HEK293 (cell line): ENCODE results near the gene ACP7.

ENCODE experiments used
- CTCF ChIA-PET: fragments of 350-600 bp; formaldehyde crosslinking; extraction: SDS; loops from one replicate; lab custom pipeline; 2021; ENCODE audit warnings: antibody characterized with exemption; lab: Yijun Ruan, JAX
- POLR2A ChIA-PET: fragments of 300-600 bp; formaldehyde crosslinking; extraction: SDS; loops from one replicate; lab custom pipeline; 2020; ENCODE audit warnings: antibody characterized with exemption, inconsistent platforms; lab: Yijun Ruan, JAX
- H3K27ac ChIP-seq: fragments of 200-500 bp; sonication (Bioruptor generic); 2 replicates; pipeline ENCODE4 v1.5.1; 2014; ENCODE audit warnings: low read depth, low read length, control low read depth, inconsistent platforms; ENCODE audit errors: extremely low read depth
- H3K36me3 ChIP-seq, 2 experiments: fragments of 200-500 bp in 1 of 2; sonication (Bioruptor generic) in 1 of 2; 1 replicate in 1 of 2; 2 replicates in 1 of 2; pipeline ENCODE4 v1.5.1; 2014 to 2017; ENCODE audit warnings: inconsistent platforms in 2 of 2, low read length in 2 of 2; ENCODE audit not compliant: control insufficient read depth in 2 of 2, insufficient read depth in 1 of 2
- H3K4me1 ChIP-seq: fragments of 200-500 bp; sonication (Bioruptor generic); 2 replicates; pipeline ENCODE4 v1.5.1; 2014; ENCODE audit warnings: mild to moderate bottlenecking, low read length, inconsistent platforms; ENCODE audit not compliant: control insufficient read depth, insufficient read depth
- H3K4me3 ChIP-seq: 2 replicates; pipeline ENCODE4 v1.5.1; 2011; ENCODE audit warnings: low read depth, mild to moderate bottlenecking, control low read depth, low read length, moderate library complexity
- H3K9me3 ChIP-seq: fragments of 200-500 bp; sonication (Bioruptor generic); 2 replicates; pipeline ENCODE4 v1.5.1; 2014; ENCODE audit warnings: low read depth, low read length, inconsistent platforms; ENCODE audit not compliant: control insufficient read depth, insufficient read depth
- GLI4 ChIP-seq: fragments of 450-650 bp; formaldehyde crosslinking; IDR thresholded peaks from 2 replicates; pipeline ENCODE4 v1.5.1; 2016; ENCODE audit warnings: missing biosample characterization, missing genetic modification characterization
- GLIS1 ChIP-seq: fragments of 450-650 bp; formaldehyde crosslinking; IDR thresholded peaks from 2 replicates; pipeline ENCODE4 v1.5.1; 2016; ENCODE audit warnings: missing biosample characterization, missing genetic modification characterization
- KLF7 ChIP-seq: fragments of 450-650 bp; formaldehyde crosslinking; IDR thresholded peaks from 2 replicates; pipeline ENCODE4 v1.5.1; 2016; ENCODE audit warnings: missing biosample characterization, missing genetic modification characterization, borderline replicate concordance
- PRDM1 ChIP-seq: fragments of 450-650 bp; formaldehyde crosslinking; IDR thresholded peaks from 2 replicates; pipeline ENCODE4; 2016; ENCODE audit warnings: missing biosample characterization, missing genetic modification characterization
- TRIM28 ChIP-seq: IDR thresholded peaks from 2 replicates; pipeline ENCODE4 v1.6.1; 2011; ENCODE audit warnings: low read length, control low read depth, borderline replicate concordance
- ZBTB48 ChIP-seq: fragments of 450-650 bp; formaldehyde crosslinking; IDR thresholded peaks from 2 replicates; pipeline ENCODE4 v1.5.1; 2016; ENCODE audit warnings: missing biosample characterization, missing genetic modification characterization
- ZFP3 ChIP-seq: fragments of 450-650 bp; formaldehyde crosslinking; IDR thresholded peaks from 2 replicates; pipeline ENCODE4 v1.5.1; 2016; ENCODE audit warnings: low read depth, missing biosample characterization, missing genetic modification characterization
- ZFP37 ChIP-seq: fragments of 450-650 bp; formaldehyde crosslinking; IDR thresholded peaks from 2 replicates; pipeline ENCODE4 v1.5.1; 2016; ENCODE audit warnings: missing biosample characterization, missing genetic modification characterization
- ZNF146 ChIP-seq: fragments of 450-650 bp; formaldehyde crosslinking; IDR thresholded peaks from 2 replicates; pipeline ENCODE4 v1.5.1; 2016; ENCODE audit warnings: missing biosample characterization, missing genetic modification characterization
- ZNF311 ChIP-seq: fragments of 450-650 bp; formaldehyde crosslinking; IDR thresholded peaks from 2 replicates; pipeline ENCODE4 v1.5.1; 2017; ENCODE audit warnings: missing biosample characterization, missing genetic modification characterization, borderline replicate concordance
- ZNF366 ChIP-seq: fragments of 450-650 bp; formaldehyde crosslinking; conservative IDR thresholded peaks from 2 replicates; pipeline ENCODE4 v1.5.1; 2016; ENCODE audit warnings: missing biosample characterization, missing genetic modification characterization
- ZNF37A ChIP-seq: fragments of 450-650 bp; IDR thresholded peaks from 2 replicates; pipeline ENCODE4 v1.5.1; 2018; ENCODE audit warnings: missing biosample characterization, missing genetic modification characterization
- ZNF558 ChIP-seq: fragments of 450-650 bp; formaldehyde crosslinking; IDR thresholded peaks from 2 replicates; pipeline ENCODE4 v1.5.1; 2016; ENCODE audit warnings: missing biosample characterization, missing genetic modification characterization
- ZNF596 ChIP-seq: fragments of 450-650 bp; IDR thresholded peaks from 2 replicates; pipeline ENCODE4 v1.5.0; 2018; ENCODE audit warnings: missing biosample characterization, mild to moderate bottlenecking, missing genetic modification characterization, moderate library complexity
- ZNF623 ChIP-seq: fragments of 450-650 bp; formaldehyde crosslinking; IDR thresholded peaks from 2 replicates; pipeline ENCODE4 v1.5.1; 2016; ENCODE audit warnings: missing biosample characterization, missing genetic modification characterization
- ZNF677 ChIP-seq: fragments of 450-650 bp; IDR thresholded peaks from 2 replicates; pipeline ENCODE4 v1.5.0; 2018; ENCODE audit warnings: missing biosample characterization, mild to moderate bottlenecking, missing genetic modification characterization, moderate library complexity
- ZNF791 ChIP-seq: fragments of 450-650 bp; formaldehyde crosslinking; IDR thresholded peaks from 2 replicates; pipeline ENCODE4 v1.5.1; 2016; ENCODE audit warnings: missing biosample characterization, missing genetic modification characterization
- TF ChIP-seq, protein P1 (sequence below): fragments of 450-650 bp; formaldehyde crosslinking; IDR thresholded peaks from 2 replicates; pipeline ENCODE4 v1.5.1; 2017; ENCODE audit warnings: missing biosample characterization, missing genetic modification characterization
- TF ChIP-seq, protein P2 (sequence below): fragments of 450-650 bp; formaldehyde crosslinking; IDR thresholded peaks from 2 replicates; pipeline ENCODE4 v1.5.1; 2016; ENCODE audit warnings: missing biosample characterization, missing genetic modification characterization
- TF ChIP-seq, protein P3 (sequence below): fragments of 450-650 bp; formaldehyde crosslinking; IDR thresholded peaks from 2 replicates; pipeline ENCODE4 v1.5.1; 2016; ENCODE audit warnings: missing biosample characterization, missing genetic modification characterization

Gene ACP7

DNA sequence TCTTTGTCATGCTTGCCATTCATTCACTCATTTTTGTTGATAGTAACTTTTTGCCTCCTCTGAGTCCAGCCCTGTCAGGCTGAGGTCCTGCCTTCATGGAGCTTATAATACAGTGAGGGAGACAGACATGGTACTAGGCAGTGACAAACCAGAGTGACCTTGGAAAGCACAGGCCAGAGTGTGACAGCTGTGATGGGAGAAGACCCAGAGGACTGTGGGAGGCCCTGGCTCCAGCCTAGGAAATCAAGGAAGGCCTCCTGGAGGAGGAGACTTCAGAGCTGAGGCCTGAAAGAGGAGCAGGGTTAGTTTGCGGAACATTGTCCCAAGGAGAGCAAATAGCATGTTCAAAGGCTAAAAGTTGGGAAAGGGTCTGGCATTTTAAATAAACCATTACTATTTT lies 61.9 kb downstream of the ACP7 start (continued):
- TF ChIP-seq TRIM28: no peak
- no peak for TF ChIP-seq ZNF623 (tag by site-specific recombination)
- TF ChIP-seq ZFP3 (tag by site-specific recombination): no peak

DNA sequence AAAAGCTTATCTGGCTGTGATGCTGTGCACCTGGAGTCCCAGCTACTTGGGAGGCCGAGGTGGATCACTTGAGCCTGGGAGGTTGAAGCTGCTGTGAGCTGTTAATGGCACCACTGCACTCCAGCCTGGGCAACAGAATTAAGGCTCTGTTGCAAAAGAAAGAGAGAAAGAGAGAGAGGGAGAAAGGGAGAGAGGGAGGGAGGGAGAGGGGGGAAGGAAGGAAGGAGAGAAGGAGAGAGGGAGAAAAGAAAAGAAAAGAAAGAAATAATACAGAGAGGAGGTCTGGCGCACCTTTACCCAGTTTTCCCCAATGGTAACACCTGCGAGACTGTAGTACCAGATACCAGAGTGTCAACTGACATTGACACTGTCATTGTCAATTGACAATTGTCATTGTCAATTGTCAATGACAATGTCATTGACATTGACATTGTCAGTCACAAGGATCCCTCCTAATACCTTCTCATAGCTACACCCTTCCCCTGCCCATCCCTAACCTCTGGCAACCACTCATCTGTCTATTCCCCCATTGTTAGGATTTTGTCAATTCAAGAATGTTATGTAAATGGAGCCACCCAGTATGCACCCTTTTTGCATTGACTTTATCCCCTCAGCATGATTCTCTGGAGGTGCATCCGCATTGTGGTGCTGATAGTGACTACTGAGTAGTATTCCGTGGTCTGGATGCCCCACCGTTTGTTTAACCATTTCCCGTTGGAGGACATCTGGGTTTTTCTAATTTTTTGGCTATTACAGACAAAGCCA lies 62.7 kb downstream of the ACP7 start:
- Histone ChIP-seq H3K4me3 (no peak overlapping the region), H3K4me1 (peaks cover 9% of the 10 kb centered on the region), H3K9me3 (peaks cover 7% of the 10 kb centered on the region), H3K36me3 (peaks cover 6 to 16% of the 10 kb centered on the region in 2 experiments; a peak in 2 of 3 replicates), H3K27ac (no peak overlapping the region)
- ChIA-PET POLR2A (interaction anchor here (0.7 kb wide), 1 partner anchor 241 kb away, joined by 4 read pairs; no protein-coding TSS in a partner anchor), CTCF (interaction anchor here (0.6 to 1.3 kb wide), 2 partner anchors 24 to 406 kb away, joined by 3 read pairs; no protein-coding TSS in a partner anchor)
- peak; percentile 92 for TF ChIP-seq ZNF366 (tag by site-specific recombination)
- TF ChIP-seq, protein P1, sequence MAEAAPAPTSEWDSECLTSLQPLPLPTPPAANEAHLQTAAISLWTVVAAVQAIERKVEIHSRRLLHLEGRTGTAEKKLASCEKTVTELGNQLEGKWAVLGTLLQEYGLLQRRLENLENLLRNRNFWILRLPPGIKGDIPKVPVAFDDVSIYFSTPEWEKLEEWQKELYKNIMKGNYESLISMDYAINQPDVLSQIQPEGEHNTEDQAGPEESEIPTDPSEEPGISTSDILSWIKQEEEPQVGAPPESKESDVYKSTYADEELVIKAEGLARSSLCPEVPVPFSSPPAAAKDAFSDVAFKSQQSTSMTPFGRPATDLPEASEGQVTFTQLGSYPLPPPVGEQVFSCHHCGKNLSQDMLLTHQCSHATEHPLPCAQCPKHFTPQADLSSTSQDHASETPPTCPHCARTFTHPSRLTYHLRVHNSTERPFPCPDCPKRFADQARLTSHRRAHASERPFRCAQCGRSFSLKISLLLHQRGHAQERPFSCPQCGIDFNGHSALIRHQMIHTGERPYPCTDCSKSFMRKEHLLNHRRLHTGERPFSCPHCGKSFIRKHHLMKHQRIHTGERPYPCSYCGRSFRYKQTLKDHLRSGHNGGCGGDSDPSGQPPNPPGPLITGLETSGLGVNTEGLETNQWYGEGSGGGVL (tag by site-specific recombination): 0 out of 2 replicates have a peak, but pooled peaks have one; percentile 10
- TF ChIP-seq ZNF677 (tag by site-specific recombination): no peak
- no peak for TF ChIP-seq ZNF558 (tag by site-specific recombination)
- peak; percentile 45 for TF ChIP-seq ZNF596 (tag by site-specific recombination)
- peak; percentile 71 for TF ChIP-seq GLIS1 (tag by site-specific recombination)
- TF ChIP-seq ZNF311 (tag by site-specific recombination): peak; percentile 21; the same call in 1 of the 2 replicates
- peak; percentile 94 for TF ChIP-seq PRDM1 (tag by site-specific recombination)
- TF ChIP-seq GLI4 (tag by site-specific recombination): no peak
- TF ChIP-seq ZBTB48 (tag by site-specific recombination): 0 out of 2 replicates have a peak, but pooled peaks have one; percentile 26
- TF ChIP-seq ZNF791 (tag by site-specific recombination): 0 out of 2 replicates have a peak, but pooled peaks have one; percentile 12
- TF ChIP-seq ZFP37: no peak
- TF ChIP-seq, protein P2, sequence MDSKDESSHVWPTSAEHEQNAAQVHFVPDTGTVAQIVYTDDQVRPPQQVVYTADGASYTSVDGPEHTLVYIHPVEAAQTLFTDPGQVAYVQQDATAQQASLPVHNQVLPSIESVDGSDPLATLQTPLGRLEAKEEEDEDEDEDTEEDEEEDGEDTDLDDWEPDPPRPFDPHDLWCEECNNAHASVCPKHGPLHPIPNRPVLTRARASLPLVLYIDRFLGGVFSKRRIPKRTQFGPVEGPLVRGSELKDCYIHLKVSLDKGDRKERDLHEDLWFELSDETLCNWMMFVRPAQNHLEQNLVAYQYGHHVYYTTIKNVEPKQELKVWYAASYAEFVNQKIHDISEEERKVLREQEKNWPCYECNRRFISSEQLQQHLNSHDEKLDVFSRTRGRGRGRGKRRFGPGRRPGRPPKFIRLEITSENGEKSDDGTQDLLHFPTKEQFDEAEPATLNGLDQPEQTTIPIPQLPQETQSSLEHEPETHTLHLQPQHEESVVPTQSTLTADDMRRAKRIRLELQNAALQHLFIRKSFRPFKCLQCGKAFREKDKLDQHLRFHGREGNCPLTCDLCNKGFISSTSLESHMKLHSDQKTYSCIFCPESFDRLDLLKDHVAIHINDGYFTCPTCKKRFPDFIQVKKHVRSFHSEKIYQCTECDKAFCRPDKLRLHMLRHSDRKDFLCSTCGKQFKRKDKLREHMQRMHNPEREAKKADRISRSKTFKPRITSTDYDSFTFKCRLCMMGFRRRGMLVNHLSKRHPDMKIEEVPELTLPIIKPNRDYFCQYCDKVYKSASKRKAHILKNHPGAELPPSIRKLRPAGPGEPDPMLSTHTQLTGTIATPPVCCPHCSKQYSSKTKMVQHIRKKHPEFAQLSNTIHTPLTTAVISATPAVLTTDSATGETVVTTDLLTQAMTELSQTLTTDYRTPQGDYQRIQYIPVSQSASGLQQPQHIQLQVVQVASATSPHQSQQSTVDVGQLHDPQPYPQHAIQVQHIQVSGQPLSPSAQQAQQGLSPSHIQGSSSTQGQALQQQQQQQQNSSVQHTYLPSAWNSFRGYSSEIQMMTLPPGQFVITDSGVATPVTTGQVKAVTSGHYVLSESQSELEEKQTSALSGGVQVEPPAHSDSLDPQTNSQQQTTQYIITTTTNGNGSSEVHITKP (tag by site-specific recombination): no peak
- no peak for TF ChIP-seq ZNF37A (tag by site-specific recombination)
- peak; percentile 36; the same call in 1 of the 2 replicates for TF ChIP-seq KLF7 (tag by site-specific recombination)

DNA sequence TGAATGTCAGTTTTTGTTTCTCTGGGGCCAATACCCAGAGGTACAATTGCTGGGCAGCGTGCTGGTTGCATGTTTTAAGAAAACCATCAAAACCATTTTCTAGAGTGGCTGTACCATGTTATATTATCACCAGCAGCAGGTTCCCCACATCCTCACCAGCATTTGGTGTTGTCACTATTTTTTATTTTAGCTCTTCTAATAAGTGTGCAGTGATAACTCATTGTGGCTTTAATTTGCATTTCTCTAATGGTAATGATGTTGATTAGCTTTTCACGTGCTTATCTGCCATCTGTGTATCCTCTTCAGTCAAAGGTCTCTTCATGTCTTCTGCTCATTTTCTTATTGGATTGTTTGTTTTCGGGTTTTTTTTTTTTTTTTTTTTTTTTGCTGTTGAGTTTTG lies 63.3 kb downstream of the ACP7 start:
- POLR2A ChIA-PET: interaction anchor here (0.7 kb wide), 1 partner anchor 242 kb away, joined by 4 read pairs; no protein-coding TSS in a partner anchor
- peaks cover 7% of the 10 kb centered on the region for H3K9me3 ChIP-seq
- TF ChIP-seq, protein P3, sequence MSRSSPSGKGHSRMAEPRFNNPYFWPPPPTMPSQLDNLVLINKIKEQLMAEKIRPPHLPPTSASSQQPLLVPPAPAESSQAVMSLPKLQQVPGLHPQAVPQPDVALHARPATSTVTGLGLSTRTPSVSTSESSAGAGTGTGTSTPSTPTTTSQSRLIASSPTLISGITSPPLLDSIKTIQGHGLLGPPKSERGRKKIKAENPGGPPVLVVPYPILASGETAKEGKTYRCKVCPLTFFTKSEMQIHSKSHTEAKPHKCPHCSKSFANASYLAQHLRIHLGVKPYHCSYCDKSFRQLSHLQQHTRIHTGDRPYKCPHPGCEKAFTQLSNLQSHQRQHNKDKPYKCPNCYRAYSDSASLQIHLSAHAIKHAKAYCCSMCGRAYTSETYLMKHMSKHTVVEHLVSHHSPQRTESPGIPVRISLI: peak; percentile 74; the same call in 1 of the 2 replicates
- no peak for TF ChIP-seq ZNF146 (tag by site-specific recombination)
- H3K4me3 ChIP-seq: no peak overlapping the region
- CTCF ChIA-PET: no interaction called here
- H3K4me1 ChIP-seq: peaks cover 9% of the 10 kb centered on the region
- peaks cover 6 to 15% of the 10 kb centered on the region in 2 experiments; a peak in 2 of 3 replicates for H3K36me3 ChIP-seq
- no peak overlapping the region for H3K27ac ChIP-seq
